ENCODE results near the gene GHR.

The GHR gene

DNA sequence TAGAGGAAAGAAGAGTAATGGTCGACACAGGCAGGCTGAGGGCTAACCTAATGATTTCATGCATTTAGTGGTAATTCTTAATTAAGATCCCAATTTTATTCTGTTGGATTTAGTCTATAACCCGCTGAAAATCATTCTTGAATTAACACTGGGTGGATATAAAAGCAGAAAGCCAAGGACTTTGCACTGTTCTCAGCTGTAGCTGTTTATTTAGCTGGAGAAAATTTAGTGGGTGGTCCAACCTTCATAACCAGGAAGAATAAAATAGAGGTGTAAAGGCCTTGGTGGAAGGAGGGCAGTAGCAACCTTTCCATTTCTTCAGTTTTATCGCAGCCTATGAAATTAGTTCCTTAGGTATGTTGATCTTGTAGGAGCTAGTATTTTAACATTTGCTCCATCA lies 92.3 kb downstream of the GHR start:
- DNase-seq (ENCODE audit: extremely low read depth in 1 of 2, low read depth in 1 of 2): no peak

DNA sequence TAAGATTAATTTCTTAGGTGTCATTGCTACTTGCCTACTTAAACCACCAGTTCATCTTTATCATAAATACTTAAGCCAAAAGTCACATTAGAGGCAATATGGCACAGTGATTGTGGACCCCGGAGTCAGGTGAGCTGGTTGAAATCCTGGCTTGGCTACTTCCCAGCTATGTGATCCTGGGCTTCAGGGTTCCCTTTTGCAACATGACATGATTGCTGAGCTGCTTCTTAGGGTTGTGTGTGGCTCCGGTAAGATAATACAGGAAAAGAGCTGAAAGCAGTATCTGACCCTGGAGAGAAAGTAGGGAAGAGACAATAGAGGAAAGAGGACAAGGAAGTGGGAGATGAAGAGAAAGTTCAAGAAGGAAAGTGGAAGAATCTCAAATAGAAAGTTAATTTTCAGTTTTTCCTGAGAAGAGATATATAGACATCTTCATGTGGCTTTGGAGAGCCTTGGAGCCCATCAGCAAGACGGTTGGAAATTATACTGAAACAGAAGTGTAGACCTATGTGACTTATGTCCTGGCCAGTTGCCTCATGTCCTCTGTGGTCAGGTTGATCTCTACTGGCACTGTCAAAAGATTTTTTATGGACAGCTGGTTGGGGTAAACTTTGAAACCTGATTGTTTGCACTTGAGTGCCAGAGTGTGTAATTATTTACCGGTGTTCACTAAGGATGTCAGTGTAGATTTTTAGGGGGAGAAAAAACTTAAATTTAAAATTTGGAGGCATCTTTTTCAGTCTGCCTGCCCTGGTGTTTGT lies 93.2 kb downstream of the GHR start:
- no peak for DNase-seq (ENCODE audit: extremely low read depth in 1 of 2, low read depth in 1 of 2)

DNA sequence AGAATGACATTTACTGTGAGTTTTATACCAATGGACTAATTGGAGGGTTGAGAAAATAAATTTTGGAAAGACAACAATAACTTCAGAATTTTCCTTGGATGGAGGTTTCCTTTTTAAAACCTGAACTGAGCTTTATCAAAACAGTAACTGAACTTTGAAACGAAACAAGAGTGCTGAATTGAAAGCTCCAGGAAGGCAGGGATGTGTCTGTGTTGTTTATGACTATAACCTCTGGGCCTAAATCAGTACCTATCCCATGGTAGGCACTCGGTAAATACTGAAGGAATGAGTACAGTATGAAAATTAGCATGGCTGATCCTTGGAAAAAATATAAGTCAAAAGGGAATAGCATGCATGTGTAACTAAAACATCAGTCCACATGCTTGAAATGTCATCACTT lies 93.9 kb downstream of the GHR start:
- DNase-seq (ENCODE audit: extremely low read depth in 1 of 2, low read depth in 1 of 2): no peak

DNA sequence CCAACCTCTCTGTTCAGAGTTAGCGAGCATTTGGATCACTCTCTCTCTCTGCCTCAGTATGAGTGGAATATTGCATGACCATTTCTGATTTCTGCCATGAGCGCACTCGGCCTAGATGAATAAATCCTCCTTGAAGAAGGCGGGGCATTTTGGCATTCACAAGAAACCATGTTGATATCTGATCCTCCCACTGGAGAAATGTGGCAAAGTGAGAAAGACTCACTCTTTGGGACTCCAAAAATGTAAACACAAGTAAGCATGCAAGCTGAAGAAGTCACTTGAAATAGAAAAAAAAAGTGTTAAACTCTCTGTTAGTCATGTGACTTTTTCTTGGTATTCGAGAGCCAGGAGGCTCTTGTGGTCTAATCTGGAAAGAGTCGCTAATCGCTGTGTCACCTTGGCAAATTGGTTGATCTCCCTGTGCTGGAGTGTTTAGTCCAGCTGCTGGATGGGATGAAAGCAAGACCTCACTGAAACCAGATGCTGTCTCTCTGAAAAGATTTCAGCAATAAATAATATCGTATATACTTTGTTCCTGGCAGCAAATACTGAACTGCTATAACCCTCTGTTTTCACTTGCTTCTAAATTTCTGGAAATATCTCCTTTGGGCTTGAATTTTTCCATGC lies 95.5 kb downstream of the GHR start:
- no peak for DNase-seq (ENCODE audit: extremely low read depth in 1 of 2, low read depth in 1 of 2)

DNA sequence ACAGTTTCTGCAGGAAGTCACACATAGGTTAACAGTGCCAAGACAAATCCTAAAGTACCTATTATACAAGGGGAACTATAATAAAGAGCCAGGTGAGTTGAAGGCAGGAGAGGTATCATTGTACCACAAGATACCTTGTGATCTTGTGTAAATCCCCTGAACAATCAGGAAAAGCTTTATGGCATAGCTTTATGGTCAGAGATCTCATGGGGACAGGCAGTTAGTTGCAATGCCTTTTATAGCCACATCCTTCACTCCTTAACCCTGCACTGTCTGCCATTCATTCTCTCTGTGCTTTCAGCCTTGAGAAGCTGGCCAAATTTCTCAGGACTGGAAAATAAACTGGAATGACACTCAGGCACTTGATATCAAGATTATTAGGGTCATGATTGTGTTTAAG lies 97.0 kb downstream of the GHR start:
- DNase-seq (ENCODE audit: extremely low read depth in 1 of 2, low read depth in 1 of 2): no peak

DNA sequence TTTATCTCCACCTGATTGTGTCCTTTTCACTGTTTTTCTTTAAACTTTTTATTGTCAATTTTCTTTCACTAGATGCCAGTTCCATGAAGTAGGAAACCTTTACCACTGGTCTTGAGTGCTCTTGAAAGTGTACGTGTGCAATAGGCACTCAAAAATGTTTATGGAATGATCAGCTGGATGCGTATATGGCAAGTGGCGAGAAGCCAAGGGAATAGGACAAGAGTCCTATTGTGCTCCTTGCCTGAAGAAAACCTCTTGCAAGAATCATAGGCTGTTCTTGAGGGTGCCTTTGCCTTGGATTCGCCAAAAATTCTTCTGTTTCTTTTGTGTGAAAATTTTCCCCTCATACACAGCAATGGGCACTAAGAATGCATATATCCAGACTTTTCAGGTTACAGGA lies 97.7 kb downstream of the GHR start:
- DNase-seq (ENCODE audit: extremely low read depth in 1 of 2, low read depth in 1 of 2): no peak

DNA sequence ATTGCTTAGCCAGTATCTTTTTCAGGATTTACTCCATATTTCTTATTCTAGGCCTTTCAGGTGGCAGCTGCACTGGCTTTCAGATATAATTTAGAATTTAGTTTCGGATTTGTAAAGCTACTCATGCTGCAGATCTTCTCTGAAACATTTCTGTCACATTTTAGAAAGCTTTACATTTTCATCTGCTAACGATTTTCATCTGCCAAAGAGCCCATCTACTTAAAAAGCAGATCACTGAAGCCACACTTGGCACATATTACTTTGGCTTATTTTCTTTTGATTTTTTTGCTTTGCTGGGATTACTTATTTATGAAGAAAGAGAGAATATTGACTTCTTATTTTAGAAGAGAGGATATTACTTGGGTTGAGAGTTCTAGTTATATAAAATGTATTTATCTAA lies 98.2 kb downstream of the GHR start:
- no peak for DNase-seq (ENCODE audit: extremely low read depth in 1 of 2, low read depth in 1 of 2)

DNA sequence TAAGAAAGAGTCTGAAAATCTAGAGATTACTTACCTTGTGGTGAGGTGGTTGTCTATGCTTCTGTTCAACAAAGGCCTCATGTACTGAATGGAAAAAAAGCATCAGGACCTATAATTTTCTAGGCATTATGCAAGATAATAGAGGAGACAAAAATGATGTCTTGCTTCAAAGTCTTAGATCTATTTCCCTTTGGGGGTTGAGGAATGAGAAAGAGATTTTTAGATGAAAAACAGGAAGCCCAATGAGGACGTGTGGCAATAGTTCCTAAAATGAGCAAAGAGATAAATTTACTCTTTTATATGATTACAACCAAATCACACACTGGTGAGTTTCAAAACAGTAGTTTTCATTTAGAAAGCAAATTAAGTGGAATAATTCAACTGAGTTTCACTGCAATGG lies 99.5 kb downstream of the GHR start:
- no peak for DNase-seq (ENCODE audit: extremely low read depth in 1 of 2, low read depth in 1 of 2)

DNA sequence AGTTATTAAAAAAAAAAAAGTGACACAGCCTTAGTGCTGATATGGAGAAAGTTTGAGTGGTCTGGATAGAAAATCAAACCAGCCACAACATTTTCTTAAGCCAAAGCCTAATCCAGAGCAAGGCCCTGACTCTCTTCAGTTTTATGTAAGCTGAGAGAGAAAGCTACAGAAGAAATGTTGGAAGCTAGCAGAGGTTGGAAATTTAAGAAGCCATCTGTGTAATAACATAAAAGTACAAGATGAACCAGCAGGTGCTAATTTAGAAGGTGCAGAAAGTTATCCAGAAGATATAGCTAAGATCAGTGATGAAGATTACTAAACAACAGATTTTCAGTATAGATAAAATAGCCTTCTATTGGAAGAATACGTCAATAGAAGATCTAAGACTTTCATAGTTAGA lies 102.9 kb downstream of the GHR start:
- no peak for DNase-seq (ENCODE audit: extremely low read depth in 1 of 2, low read depth in 1 of 2)

DNA sequence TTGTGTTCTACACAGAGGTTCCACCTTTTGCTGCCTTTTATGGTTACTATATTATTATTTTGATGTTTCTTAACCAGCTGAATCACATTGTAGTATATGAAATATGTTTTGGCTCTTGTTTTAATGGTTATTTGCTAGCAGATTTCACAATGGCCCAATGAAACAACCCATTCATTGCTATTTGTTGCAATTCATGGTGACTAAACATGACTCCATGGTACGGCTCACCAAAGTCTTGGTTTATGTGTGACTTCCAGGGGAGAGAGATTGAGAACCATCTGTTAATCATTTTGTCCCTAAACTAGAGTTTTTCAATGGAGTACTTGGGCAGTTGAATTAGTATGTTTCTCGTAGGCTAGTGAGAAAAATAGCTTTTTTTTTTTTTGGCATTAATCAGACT lies 108.4 kb downstream of the GHR start:
- no peak for DNase-seq (ENCODE audit: extremely low read depth in 1 of 2, low read depth in 1 of 2)

DNA sequence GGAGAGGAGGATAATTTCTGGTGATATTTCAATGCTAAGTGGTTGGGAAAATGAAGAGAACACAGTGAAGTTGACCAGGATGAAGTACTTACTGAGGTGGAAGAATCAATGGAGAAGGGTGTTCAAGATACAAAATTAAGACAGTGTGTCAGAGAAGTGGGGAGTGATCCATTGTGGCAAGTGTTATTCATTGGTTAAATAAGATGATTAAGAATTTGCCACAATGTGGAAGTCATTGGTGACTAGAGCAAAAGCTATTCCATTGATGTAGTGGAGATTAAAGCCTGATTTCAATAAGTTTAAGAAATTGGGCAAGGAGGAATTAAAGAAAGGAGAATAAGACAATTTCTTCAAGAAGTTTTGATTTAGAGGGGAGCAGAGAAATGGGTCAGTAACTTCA lies 118.9 kb downstream of the GHR start:
- no peak for DNase-seq (ENCODE audit: extremely low read depth in 1 of 2, low read depth in 1 of 2)

DNA sequence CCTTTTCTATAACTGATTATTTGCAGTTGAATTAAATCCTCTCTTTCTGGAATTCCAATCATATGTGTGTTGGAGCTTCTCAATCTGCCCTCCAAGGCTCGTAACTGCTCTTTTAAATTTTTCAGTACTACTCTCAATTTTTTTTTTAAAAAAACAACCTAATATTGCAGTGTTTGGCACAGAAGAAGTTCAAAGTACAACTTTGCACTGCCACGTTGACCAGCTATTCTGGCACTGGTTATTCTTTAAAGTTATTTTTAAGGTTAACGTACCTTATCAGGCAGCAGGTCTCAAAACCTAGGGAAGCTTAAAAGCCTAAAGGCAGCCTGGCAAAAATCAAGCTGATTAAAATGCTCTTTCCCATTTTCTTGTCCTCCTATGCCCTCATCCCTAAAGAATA lies 120.5 kb downstream of the GHR start:
- no peak for DNase-seq (ENCODE audit: extremely low read depth in 1 of 2, low read depth in 1 of 2)

DNA sequence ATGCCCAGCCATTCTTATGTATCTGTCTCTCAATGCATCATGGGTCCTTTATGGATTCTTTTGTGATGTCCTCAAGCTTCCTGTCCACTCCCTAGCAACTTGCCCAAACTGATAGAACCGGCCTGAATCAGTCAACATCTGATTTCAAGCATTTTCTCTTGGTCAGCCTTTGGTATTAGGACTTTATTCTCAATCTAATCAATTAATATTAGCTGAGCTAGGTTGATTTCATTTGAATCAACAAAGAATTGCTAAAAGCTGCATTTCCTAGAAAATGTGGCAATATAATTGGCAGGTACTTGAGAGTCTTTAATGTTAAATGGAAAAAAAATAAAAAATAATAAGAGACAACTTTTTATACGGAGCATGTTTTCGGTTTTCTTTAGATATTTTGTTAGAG lies 121.8 kb downstream of the GHR start:
- DNase-seq (ENCODE audit: extremely low read depth in 1 of 2, low read depth in 1 of 2): no peak

DNA sequence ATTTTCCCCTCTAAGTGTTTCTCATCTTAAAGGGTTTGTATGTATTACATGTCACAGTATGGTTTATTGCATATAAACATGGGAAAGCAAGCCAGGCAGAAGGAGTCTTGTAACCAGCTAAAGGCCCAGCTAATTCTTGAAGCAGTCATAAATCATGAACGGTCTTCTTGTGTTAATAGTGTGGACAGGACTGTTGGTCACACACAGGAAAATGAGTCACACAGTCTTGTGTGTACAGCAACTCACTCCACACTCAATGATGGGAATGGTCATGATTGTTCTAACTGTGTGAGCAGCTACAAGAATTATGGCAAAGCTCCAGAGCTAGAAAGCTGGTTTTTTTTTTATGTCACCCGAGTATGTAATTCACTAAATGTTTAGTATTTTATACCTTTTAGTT lies 123.9 kb downstream of the GHR start:
- DNase-seq (ENCODE audit: extremely low read depth in 1 of 2, low read depth in 1 of 2): no peak

DNA sequence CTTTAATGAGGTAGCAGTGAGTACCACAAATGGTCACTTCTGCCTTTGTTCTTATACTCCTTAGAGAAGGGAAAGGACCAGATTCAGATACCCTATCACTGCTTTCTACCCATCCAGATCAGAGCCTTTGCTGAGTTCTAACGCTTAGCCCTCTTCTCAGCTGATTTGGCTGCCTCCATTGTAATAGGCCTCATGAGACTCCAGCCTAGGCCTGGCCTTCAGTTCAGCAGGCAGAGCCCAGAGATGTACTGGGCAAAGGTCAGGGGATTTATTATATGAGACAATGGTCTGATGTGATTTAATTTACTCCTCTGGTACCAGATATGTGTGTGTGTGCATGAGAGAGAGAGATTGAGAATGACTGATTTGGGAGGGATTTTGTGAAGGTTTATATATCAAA lies 124.7 kb downstream of the GHR start:
- DNase-seq (ENCODE audit: extremely low read depth in 1 of 2, low read depth in 1 of 2): no peak

DNA sequence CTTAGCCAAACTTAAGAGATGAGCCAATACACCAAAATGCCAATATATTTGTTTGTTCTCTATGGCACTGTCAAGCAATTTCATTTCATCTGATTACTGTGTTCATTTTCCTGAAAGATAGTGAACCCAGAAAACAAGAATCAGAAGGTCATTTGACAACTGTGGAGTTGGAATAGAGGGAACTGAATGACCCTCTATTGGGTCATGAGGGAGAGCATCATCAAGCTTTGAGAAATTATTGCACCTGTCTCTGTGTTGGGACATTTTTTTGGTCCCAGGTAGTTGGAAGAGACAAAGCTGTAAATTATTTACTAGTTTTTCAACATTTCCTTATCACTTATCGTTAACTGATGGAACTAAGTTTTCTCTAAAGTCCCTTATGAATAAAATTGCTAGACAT lies 129.4 kb downstream of the GHR start:
- no peak for DNase-seq (ENCODE audit: extremely low read depth in 1 of 2, low read depth in 1 of 2)

DNA sequence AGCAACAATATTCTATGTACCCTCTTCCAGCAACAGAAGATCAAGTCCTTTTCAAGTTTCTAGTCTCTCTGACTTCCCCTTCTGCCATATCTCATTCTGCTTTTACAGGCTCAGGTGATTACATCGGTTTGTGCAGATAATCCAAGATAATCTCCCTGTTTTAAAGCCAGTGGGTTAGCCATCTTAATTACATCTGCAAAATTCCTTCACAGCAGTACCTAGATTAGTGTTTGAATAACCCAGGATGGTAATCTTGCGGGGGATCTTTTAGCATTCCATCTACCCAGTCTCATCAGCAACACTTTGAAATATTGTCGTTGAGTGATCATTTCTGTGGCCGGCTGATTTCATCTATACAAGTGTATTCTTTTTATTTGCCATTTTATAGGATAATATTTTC lies 130.2 kb downstream of the GHR start:
- no peak for DNase-seq (ENCODE audit: extremely low read depth in 1 of 2, low read depth in 1 of 2)

DNA sequence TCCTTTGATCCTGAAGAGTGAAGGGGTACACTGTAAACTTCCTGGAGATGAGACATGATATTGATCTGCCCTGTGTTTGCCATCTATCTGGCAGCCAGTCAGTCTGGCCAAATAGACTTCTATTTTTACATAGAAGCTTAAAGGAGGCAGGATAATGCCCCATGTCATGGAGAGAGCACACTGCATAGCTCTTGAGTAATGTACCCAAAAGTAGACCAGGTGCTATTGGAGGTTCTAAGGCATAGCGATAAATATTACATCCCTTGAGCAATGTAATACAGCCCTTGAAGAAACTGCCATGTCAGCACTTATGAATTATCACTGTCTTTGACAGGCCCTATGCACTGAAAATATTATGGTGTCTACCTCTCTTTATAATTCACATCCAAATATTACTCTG lies 131.8 kb downstream of the GHR start:
- DNase-seq (ENCODE audit: extremely low read depth in 1 of 2, low read depth in 1 of 2): no peak

DNA sequence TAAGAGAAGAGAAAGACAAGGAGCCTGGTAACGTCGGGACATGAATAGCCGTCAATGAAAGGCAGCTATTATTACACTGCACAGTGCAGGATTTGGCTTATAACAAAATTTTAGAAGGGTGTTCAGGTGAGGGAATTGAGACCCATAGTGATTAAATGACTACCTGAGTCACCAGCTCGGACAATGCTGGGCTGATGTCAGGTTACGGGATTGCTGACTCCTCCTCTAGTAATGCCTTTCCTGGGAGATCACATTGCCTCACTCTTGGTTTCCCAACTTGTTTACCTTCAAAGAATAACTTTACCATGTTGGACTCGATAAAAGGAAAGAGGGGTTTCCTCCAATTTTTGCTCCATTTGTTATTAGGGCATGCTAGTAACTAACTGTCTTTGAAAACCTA lies 132.6 kb downstream of the GHR start:
- no peak for DNase-seq (ENCODE audit: extremely low read depth in 1 of 2, low read depth in 1 of 2)

DNA sequence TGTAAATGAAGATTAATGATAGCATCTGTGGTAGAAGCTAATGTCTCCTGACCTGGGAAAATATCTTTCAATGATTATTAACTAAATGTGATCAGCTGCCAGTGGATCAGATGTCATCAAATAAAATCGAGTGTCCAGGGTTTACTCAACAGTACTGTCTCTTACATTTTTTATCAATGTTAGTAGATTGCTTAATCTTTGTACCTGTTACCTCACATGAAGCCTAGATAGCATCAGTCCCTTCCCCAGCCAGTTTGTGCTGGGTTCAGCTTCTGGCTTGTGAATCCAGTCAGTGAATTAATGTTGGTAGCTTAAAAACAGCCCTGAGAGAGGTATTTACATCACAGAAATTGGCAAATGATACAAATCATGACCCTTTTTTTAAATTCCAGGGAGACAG lies 134.4 kb downstream of the GHR start:
- DNase-seq (ENCODE audit: extremely low read depth in 1 of 2, low read depth in 1 of 2): no peak

DNA sequence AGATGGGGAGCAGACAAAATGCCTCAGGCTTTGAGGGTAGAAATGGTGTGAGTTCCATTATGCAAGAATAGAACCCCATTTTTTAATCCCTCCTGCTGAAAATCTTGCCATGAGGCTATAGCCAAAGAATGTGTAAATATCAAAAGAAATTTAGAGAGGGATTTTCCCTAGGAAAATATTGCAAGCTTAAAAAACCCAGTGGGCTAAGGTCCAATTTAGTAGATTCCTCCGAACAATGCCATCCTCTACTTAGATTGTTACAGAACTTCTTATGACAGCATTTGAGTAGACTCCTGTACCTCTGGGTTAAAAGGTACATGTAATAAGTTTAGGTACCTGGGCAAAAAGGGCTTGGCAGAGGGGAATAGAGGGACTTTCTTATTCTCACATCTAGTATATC lies 138.4 kb downstream of the GHR start:
- DNase-seq (ENCODE audit: extremely low read depth in 1 of 2, low read depth in 1 of 2): no peak

DNA sequence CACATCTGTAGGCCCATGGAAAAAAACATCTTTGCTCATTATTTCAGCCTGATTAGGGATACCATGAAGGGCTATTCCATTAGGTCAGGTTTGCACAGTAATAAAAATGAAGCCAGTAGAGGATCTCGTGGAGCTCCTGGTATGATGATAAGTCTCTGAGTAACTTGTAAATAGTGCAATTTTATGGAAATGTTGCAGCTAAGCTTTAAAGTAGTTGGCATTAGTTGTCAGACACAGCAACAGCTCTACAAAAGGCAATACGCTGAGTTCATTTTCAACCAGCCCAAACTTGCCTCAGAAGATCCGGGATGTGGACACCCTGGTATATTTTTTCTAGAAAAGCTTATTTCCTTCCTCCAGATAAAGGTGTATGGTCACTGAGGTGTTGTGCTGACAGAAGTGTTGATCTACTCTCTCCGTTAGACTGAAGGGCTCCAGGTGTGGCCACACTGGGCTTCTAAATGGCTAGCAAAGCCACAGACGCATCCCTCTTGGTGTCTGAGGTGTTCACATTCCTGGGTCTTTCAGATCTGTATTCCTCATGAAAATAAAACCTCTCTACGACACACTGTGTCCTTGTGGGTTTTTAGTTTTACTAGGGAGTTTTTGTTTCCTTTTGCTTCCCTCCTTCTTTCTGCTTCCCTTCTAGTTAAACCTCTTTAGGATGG lies 141.6 kb downstream of the GHR start:
- DNase-seq (ENCODE audit: extremely low read depth in 1 of 2, low read depth in 1 of 2): no peak
